ENCODE data around the gene LMOD3. TPM values are rescaled to one million over a fixed set of nuclear protein-coding genes. Genes with fewer than 3 reads are reported as not detected.

LMOD3 gene
- total and polyA plus RNA-seq, 2 experiments from 2014 or later = 0.18 to 0.61 TPM

- no peaks in the 10 kb centered on the region for H3K27me3 ChIP-seq
- DNase-seq (ENCODE audit: low read depth in 1 of 2, low spot score in 1 of 2) = peak in 1 of 2 donors; percentile 79
These were observed 32.4 kb downstream of the LMOD3 start for GRCh38 chr3:69090021-69090420.

GRCh38 chr3:69088063-69088462, 34.3 kb downstream of the LMOD3 start:
- no peak overlapping the region for H3K27ac ChIP-seq
- no peaks in the 10 kb centered on the region for H3K27me3 ChIP-seq
- peaks cover 64% of the 10 kb centered on the region for H3K4me1 ChIP-seq (ENCODE audit: low read depth)
- H3K36me3 ChIP-seq = no peaks in the 10 kb centered on the region
- H3K9me3 ChIP-seq (ENCODE audit: low read depth) = no peaks in the 10 kb centered on the region
- TF ChIP-seq CTCF (IDR thresholded peaks at IDR 0.05; ENCODE audit: low read depth, low read length) = no peak
- DNase-seq (ENCODE audit: low read depth in 1 of 2, low spot score in 1 of 2) = peak in 1 of 2 donors; percentile 47
- H3K4me3 ChIP-seq = peak overlapping the region; percentile 16

More at GRCh38 chr3:69090021-69090420, 32.4 kb downstream of the LMOD3 start:
- H3K36me3 ChIP-seq = no peaks in the 10 kb centered on the region
- H3K4me1 ChIP-seq (ENCODE audit: low read depth) = peaks cover 48% of the 10 kb centered on the region
- no peaks in the 10 kb centered on the region for H3K9me3 ChIP-seq (ENCODE audit: low read depth)
- no peak overlapping the region for H3K27ac ChIP-seq
- no peak overlapping the region for H3K4me3 ChIP-seq
- TF ChIP-seq CTCF (IDR thresholded peaks at IDR 0.05; ENCODE audit: low read depth, low read length) = no peak

GRCh38 chr3:69087030-69087791, 35.2 kb downstream of the LMOD3 start:
- TF ChIP-seq CTCF (IDR thresholded peaks at IDR 0.05; ENCODE audit: low read depth, low read length) = no peak

GRCh38 chr3:69085833-69086722, 36.3 kb downstream of the LMOD3 start:
- Histone ChIP-seq H3K4me1 (ENCODE audit: low read depth) (peaks cover 57% of the 10 kb centered on the region), H3K9me3 (ENCODE audit: low read depth) (no peaks in the 10 kb centered on the region), H3K36me3 (no peaks in the 10 kb centered on the region), H3K27me3 (no peaks in the 10 kb centered on the region), H3K4me3 (peak overlapping the region; percentile 97), H3K27ac (peak overlapping the region; percentile 85)
- TF ChIP-seq CTCF (IDR thresholded peaks at IDR 0.05; ENCODE audit: low read depth, low read length) = no peak
- peak; percentile 63 to 95 for DNase-seq (ENCODE audit: low read depth in 1 of 2, low spot score in 1 of 2)

More at GRCh38 chr3:69087030-69087791, 35.2 kb downstream of the LMOD3 start:
- Histone ChIP-seq H3K27me3 (no peaks in the 10 kb centered on the region), H3K4me1 (ENCODE audit: low read depth) (peaks cover 68% of the 10 kb centered on the region), H3K9me3 (ENCODE audit: low read depth) (no peaks in the 10 kb centered on the region), H3K36me3 (no peaks in the 10 kb centered on the region), H3K27ac (peak overlapping the region; percentile 85), H3K4me3 (peak overlapping the region; percentile 16)
- peak in 1 of 2 donors; percentile 40 for DNase-seq (ENCODE audit: low read depth in 1 of 2, low spot score in 1 of 2)

GRCh38 chr3:69085168-69085832, 37.1 kb downstream of the LMOD3 start:
- Histone ChIP-seq H3K27ac (peak overlapping the region; percentile 85), H3K9me3 (ENCODE audit: low read depth) (no peaks in the 10 kb centered on the region), H3K4me3 (peak overlapping the region; percentile 97), H3K27me3 (no peaks in the 10 kb centered on the region), H3K4me1 (ENCODE audit: low read depth) (peaks cover 59% of the 10 kb centered on the region), H3K36me3 (no peaks in the 10 kb centered on the region)
- no peak for TF ChIP-seq CTCF (IDR thresholded peaks at IDR 0.05; ENCODE audit: low read depth, low read length)
- peak in 1 of 2 donors; percentile 23 for DNase-seq (ENCODE audit: low read depth in 1 of 2, low spot score in 1 of 2)

Measured in cardiac muscle cell (in vitro differentiated cells and primary cell).